GM18498 (cell line): ENCODE results near the gene MRPS7.
"Not testable (repeated sequence)": the region's sequence is repeated elsewhere in the genome, so short reads cannot be mapped to it uniquely, and the experiment has no call there.

ENCODE experiments used
- ATAC-seq: cut with Tn5 transposase; IDR thresholded peaks from one replicate; pipeline ENCODE4 v1.9.1; 2021; ENCODE audit warnings: mild to moderate bottlenecking, moderate library complexity; ENCODE audit not compliant: unreplicated experiment

The MRPS7 gene

DNA sequence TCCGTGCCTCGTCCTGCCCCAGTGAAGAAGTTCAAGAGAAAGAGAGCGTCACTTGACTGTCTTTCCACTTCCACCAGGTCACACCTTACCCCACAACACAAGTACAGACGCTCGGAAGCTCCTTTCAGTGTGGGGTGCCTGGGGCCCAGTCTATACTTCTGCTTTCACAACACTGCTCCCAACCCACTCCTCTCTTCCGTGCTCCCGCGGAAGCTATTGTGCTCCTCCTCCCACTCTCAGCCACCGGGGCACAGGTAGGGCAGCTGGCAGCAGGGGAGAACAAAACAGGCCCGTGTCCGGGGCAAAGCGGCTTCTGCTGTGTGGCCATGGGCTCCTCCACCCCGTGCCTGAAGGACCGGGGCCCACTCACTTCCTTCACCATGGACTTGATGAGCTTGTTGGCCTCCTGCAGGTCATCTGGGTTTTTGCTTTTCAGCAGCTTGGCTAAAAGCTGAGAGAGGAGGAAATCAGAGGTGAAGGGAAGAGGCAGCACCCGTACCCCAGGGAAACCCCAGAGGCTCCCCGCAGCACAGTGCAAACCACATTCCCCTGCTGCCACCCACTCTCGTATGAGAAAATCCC, 19.1 kb upstream of the MRPS7 start:
- no peak for ATAC-seq

DNA sequence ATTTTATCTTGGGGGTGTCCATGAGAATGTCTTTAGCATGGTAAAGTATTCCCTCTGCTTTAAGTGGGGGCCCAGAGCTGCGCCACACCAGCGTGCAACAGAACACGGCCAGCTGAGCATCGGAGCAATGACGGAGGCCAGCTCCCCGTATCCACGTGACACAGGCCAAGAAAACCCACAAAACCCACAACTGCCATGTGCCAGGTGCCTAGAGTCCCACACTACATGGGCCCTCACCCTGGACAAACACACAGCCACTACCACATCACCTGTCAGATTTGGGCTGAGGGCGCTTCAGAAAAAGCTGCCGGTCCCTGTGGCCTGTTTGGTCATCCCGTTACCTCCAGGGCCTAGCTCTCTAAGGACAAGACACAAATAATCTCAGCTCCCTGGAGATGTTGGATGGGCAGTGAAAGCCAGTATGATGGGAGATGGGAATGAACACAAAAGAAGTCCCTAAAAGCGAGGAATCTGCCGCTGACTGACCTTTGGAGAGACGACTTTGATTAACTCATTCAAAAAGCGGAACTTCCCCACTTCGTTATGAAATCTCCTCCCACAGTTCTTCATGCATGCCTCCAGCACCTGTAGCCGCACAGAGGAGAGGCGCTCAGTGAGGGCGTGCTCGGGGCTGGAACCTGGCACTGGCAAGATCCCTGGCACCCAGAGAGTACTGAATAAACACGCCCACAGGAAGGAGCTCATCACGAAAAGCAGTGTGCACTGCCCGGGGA, 17.4 kb upstream of the MRPS7 start:
- no peak for ATAC-seq

DNA sequence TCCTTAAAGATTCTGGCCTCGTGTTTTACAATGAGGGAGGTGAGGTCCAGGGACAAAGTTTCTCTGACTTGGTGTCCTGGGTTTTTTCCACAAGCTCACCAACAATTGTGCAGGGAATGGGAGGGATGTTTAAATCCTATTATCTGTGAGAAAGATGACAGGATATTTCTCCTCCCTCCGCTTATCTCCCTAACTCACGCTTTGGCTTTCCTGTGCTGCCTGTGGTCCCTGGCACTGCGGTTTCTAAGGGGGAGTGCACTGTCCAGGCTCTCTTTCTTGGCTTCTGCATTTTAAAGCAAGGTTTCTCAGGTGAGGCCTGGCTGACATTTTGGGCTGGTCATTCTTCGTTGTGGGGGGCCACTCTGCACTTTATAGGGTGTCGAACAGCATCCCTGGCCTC, 16.7 kb upstream of the MRPS7 start:
- no peak for ATAC-seq

DNA sequence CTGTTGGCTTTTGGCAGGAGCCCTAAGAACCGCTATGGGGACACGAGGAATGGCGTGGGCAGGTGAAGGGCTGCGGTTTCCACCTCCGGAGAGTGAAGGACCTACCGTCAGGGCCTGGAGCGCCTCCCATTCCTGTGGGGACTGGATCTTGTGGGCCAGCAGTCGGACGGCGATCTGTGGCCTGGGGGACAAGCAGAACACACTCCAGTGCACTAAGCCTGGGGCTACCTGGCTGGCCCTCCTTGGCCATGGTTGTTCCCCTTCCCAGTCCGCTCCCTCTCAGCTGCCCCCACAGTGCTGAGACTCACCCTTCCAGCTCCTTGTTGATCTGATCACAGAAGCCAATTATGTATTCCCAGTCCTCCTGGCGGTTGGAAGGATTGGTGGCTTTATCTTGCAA, 15.3 kb upstream of the MRPS7 start:
- ATAC-seq, result no peak

DNA sequence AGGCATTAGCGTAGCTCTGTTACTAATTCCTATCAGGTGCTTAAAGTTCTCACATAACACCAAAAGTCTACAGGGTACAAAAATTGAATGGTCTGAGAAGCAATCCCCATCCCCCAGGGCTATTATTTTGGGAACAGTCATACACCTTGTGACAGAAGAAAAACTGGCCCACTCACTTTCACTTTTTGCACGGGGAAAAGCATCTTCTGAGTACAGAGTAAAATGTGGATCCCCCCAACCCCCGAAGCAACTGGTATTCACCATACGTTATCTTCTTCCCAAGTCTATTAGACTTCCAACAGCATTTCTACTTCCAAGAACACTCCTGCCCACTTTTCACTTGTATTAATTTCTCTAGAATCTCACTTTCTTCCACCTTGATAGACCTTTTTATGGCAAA, 12.1 kb upstream of the MRPS7 start:
- no peak for ATAC-seq

DNA sequence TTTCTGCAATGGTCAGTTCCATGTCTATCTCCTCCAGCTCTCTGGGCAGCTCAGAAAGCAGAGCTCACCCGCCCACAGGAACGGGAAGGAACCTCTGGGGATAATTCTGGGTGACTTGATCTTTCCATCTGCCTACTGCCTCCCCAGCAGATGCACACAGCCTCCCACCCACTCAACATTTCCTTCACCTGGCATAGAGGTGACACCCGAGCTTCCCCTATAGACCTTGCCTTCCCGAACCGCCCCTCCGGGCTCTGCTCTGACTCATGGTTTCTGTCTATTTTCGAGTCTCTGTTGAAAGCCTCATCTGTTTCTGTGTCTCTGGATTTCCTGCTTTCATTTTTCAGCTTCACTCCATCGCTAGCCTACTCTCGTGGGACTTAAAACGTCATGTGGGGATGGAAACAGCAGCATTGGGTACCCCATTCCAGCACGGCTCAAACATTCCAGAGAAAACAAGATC, 11.6 kb upstream of the MRPS7 start:
- ATAC-seq, result peak; percentile 85

DNA sequence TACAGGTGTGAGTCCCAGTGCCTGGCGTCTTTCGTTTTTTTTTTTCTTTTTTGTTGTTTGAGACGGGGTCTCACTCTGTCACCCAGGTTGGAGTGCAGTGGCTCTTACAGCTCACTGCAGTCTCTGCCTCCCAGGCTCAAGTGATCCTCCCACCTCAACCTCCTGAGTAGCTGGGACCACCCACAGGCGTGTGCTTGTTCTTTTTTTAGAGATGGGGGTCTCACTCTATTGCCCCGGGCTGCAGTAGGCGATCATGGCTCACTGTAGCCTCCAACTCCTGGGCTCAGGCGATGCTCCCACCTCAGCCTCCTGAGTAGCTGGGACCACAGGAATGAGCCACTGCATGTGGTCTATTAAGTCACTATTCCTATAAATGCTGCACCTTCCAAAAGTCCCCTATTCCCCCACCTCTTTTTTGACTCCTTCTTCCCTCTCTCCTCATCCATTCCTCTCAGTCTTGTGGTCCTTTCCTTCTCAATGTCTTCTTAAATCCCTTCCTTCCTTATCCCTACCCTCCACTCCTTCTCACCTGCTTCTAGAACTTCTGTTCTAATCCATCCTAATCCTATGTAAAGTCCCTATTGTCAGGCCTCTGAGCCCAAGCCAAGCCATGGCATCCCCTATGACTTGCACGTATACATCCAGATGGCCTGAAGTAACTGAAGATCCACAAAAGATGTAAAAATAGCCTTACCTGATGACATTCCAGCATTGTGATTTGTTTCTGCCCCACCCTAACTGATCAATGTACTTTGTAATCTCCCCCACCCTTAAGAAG, 9.5 kb upstream of the MRPS7 start:
- no peak for ATAC-seq

DNA sequence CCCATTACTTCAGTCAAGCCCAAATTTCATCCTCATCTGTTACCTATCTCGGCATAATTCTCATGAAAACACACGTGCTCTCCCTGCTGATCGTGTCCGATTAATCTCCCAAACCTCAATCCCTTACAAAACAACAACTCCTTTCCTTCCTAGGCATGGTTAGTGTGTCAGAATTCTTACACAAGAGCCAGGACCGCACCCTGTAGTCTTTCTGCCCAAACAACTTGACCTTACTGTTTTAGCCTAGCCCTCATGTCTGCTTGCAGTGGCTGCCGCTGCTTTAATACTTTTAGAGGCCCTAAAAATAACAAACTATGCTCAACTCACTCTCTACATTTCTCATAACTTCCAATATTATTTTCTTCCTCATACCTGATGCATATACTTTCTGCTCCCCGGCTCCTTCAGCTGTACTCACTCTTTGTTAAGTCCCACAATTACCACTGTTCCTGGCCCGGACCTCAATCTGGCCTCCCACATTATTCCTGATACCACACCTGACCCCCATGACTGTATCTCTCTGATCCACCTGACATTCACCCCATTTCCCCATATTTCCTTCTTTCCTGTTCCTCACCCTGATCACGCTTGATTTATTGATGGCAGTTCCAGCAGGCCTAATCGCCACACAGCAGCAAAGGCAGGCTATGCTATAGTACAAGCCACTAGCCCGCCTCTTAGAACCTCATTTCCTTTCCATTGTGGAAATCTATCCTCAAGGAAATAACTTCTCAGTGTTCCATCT, 5.6 kb upstream of the MRPS7 start:
- ATAC-seq, result not testable (repeated sequence)

DNA sequence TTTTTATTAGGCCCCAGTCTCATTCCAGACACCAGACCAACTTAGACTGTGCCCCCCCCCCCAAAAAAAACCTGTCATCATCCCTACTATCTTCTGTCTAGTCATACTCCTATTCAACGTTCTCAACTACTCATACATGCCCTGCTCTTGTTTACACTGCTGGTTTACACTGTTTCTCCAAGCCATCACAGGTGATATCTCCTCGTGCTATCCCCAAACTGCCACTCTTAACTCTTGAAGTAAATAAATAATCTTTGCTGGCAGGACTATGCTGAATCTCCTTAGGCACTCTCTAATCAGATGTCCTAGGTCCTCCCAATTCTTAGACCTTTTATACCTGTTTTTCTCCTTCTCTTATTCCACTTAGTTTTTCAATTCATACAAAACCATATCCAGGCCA, 4.5 kb upstream of the MRPS7 start:
- not testable (repeated sequence) for ATAC-seq

DNA sequence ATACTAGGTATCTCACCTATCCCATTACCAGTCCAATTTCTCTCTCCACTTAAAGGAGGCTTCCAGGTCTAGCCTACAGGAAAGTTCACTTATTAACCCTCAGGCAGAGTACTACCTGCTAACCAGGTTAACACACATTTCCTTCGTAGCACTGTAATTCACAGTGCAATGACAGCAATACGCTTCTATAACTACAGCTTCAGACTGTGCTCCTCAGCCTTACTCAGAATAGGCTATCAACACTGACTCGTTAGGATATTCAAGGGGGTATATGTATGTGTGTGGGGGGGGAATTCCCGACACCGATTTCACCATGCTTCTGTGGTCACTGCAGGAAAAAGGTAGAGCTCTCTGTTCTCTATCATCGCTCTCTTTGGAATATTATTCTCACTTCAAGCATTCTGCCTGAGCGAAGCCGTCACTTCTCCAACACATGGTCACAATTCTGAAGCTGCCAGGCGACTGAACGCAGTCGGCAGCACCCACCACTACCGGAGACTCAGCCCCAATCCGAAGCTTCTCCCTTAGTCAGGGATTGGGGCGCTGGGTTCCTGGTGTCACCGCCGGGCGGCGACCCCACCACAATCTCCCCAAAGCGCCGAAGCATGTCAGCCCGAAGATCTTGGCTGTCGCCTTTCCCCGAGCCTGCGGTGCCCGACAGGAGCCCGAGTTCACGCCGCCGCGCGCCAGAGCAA, 891 bp upstream of the MRPS7 start:
- ATAC-seq, result peak; percentile 17

DNA sequence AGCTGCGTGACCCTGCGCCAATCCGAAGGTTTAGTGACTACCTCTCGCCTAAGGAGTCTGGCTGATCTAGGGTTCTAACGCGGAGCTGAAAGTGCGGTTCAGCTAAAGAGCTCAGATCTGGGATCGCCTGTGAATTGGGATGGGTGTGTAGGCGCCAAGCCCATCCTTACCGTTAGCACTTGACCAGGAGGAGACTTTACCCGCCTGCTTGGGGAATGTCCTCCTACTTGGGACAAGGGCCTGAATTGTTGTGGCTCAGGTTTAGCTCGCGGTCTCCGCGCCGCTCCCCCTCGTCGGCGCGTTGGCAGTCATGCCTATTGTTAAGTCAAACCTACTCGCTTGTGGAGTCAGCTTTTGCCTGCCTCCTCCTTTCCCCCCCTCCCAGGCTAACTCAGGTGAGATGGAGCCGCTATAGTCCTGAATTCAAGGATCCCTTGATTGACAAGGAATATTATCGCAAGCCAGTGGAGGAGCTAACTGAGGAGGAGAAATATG, 480 bp downstream of the MRPS7 start:
- ATAC-seq, result peak; percentile 21

DNA sequence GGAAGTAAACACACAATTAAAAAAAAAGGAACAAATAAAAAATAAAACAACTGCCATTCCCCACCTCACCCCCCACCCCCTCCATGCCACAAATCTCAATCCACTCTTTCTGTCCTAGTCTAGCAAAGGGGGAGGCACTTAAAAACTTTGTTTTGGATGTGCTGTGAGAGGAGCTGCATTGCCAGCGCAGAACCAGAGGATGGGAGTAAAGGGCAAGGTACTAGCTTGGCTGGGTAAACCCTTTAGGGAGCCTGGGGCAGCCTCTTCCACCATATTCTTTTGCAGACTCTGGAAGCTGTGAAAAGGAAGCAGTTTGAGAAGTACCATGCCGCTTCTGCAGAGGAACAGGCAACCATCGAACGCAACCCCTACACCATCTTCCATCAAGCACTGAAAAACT, 1.4 kb downstream of the MRPS7 start:
- ATAC-seq, result no peak

DNA sequence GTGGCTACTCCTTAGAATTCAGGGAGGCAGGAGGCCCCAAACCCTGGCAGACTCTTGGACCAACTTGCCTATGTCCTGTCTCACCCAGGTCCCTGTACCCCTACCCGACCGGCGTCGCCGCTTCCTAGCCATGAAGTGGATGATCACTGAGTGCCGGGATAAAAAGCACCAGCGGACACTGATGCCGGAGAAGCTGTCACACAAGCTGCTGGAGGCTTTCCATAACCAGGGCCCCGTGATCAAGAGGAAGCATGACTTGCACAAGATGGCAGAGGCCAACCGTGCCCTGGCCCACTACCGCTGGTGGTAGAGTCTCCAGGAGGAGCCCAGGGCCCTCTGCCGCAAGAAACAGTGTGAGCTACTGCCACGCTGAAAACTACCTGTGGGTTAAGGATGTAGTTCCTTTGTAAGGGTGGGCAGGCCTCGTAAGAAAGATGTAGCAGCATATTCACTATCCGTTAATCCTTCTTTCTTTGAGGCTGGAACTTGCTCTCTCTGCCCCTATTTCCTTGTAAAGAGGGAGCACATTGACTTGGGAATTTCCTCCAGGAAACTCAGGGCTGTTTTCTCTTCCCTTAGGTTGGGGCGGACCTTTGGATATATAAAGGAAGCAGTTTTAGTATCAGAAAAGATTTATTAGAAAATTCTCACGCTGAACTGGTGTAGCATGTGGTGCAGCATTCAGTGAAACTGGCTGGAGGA, 4.1 kb downstream of the MRPS7 start:
- no peak for ATAC-seq

DNA sequence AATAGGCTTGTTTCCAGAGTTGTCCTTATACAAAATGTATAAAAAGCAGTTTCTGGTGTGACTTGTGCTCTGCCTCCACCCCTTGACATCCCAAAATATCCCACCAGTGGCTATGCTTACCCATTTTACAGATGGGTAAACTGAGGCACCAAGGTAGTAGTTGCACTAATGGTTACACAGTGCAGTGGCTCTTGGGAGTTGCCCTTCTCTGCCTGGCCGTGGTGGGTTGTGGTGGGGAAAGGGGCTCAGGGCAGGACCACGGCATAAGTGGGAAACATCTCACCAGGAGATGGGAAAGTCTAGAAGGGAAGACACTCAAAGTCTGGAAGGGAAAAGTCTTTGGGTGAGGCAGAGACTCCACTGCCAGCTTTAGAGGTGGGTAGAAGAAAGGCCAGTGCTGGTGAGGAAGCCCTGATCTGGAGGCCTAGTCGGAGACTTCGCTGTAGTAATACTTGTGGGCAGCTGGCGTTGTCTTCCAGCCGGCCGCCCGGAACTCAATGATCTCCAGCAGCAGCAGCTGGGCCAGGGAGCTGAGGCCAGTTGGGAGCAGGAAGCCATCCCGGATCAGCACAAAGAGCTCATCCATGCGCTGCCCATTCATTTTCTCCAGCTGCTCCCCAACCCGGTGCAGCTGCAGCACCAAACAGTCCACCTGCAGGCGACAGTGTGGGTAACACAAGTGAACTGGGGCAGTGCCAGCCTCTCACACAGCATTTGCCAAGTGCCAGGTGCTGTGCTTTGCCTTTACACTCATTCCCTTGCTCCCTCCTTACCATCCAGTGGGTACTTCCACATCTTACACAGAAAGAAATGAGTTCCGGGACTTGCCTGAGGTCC, 4.9 kb downstream of the MRPS7 start:
- no peak for ATAC-seq

DNA sequence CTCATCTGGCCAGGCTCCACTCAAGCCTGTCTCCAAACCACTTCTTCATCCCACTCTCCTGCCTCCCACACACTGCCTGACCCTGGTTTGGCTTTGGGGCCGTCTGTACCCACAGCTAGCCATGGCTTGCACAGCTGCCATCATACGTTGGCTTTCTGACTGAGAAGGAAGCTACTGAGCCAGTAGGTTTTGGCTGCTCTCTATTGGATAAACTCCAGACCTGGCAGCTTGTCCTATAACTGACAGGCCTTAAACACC, 5.4 kb downstream of the MRPS7 start:
- no peak for ATAC-seq

DNA sequence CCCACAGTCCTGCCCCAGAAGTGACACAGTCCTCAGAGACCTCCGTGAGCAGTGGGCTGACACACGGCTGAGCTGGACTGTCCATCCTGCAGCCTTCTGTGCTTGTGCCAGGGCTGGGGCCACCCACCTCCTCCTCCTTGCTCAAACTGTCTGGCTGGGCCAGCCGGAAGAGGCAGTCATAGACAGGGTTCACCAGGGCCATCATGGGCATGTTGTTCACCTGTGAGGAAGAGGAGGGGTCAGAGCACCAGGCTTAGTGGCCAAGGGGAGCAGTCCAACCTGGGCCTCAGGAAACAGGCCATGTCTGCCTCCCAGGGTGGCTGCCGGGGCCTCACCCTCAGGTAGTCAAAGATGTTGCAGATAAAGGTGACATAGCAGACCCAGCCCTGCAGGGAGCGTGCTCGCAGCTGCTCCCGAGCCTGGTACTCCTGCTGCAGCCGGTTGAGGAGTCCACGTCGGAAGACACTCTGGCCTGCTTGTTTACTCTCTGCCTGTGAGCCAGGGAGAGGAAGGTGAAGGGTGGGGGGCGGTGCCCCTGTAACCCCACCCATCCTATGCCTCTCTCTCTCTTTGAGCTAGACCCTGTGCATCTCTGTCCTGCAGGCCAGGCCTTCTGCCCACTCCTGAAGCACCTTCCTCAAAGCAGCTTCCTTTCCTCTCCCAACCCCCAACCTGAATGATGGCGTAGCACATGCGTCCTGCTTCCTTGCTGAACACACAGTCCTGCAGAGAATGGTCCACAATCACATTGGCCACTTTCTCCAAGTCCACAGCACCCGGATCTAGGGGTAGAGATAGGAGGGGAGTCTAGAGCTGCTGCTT, 5.9 kb downstream of the MRPS7 start:
- ATAC-seq, result no peak

DNA sequence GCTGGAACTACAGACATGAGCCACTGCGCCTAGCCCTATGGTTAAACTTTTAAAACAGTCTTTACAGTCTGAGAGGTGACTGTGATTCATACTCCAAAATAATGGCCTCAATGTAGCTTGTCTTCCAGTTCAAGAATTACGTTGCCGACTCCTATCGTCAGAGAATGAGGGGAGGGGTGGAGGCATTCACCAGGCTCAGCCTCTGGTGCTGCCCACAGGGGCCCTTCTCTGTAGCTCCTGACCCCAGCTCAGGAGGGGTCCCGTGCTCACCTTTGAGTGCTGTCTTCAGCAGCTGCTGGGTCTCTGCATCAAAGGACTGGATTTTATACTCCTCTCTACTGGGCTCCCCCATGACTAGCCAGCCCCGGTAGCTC, 8.2 kb downstream of the MRPS7 start:
- no peak for ATAC-seq

DNA sequence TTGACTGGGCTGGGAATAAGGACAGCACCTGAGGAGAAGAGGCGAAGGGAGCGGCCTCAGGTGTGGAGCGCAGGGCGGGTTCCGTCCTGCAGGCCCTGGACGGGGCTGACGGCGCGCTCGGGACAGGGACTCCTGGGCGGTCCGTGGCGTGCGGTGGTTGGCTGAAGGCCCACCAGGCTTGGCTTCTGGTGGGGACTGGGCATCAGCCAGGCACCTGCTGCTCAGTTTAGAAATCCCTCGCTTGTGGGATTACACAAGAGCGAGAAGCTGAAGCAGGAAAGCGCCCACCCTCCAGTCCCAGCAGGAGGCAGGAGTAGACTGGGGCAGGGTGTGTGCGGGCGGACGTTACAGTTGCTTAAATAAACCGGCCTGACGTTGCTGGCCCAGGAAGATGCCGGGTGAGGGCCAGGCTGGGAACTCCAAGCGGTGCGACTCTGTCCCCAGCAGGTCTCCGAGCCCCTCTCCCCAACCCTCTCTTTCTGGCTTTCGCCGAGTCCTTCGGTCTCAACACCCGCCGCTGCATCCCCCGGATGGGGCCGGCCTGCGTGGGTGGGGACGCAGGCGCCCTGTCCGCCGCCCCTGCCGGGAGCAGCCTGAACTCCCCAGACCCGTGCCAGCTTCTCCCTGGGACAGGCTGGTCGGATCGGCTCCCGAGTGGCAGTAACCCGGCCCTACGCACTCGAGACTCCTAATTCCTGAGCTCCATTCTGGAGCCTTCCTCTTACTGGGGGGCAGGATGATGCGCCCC, 8.7 kb downstream of the MRPS7 start:
- peak; percentile 39 for ATAC-seq
